Measurements from ENCODE around the gene NAGLU.

NAGLU gene

GRCh38 chr17:42498828-42499227 is 37.2 kb upstream of the NAGLU start:
- Histone ChIP-seq H3K27ac (ENCODE audit: low read length) (no peak overlapping the region), H3K27me3 (ENCODE audit: low read depth, low read length) (no peaks in the 10 kb centered on the region), H3K4me1 (ENCODE audit: low read length) (no peaks in the 10 kb centered on the region), H3K4me3 (ENCODE audit: low read length) (no peak overlapping the region), H3K79me2 (ENCODE audit: low read length) (no peaks in the 10 kb centered on the region), H3K9ac (ENCODE audit: low read length) (no peak overlapping the region), H3K4me2 (ENCODE audit: low read length) (no peak overlapping the region), H3K36me3 (replicated peaks; ENCODE audit: low read depth, low read length) (peaks cover 40% of the 10 kb centered on the region), H4K20me1 (ENCODE audit: insufficient read depth, low read length) (no peaks in the 10 kb centered on the region), H2AFZ (ENCODE audit: low read depth, low read length) (no peak overlapping the region), H3K9me3 (ENCODE audit: insufficient read depth, low read length) (no peaks in the 10 kb centered on the region)
- no peak for TF ChIP-seq CTCF (IDR thresholded peaks at IDR 0.05; ENCODE audit: low read depth, low read length)
- no peak for TF ChIP-seq EZH2phosphoT487 (IDR thresholded peaks at IDR 0.05; ENCODE audit: low read depth)

GRCh38 chr17:42502091-42502490 is 34.0 kb upstream of the NAGLU start:
- Histone ChIP-seq H3K9ac (ENCODE audit: low read length) (no peak overlapping the region), H3K27ac (ENCODE audit: low read length) (no peak overlapping the region), H3K4me1 (ENCODE audit: low read length) (no peaks in the 10 kb centered on the region), H3K4me3 (ENCODE audit: low read length) (no peak overlapping the region), H3K4me2 (ENCODE audit: low read length) (no peak overlapping the region), H3K27me3 (ENCODE audit: low read depth, low read length) (no peaks in the 10 kb centered on the region), H3K36me3 (replicated peaks; ENCODE audit: low read depth, low read length) (peaks cover 30% of the 10 kb centered on the region), H3K79me2 (ENCODE audit: low read length) (no peaks in the 10 kb centered on the region), H4K20me1 (ENCODE audit: insufficient read depth, low read length) (no peaks in the 10 kb centered on the region), H3K9me3 (ENCODE audit: insufficient read depth, low read length) (no peaks in the 10 kb centered on the region), H2AFZ (ENCODE audit: low read depth, low read length) (no peak overlapping the region)
- TF ChIP-seq CTCF (IDR thresholded peaks at IDR 0.05; ENCODE audit: low read depth, low read length) (no peak), EZH2phosphoT487 (IDR thresholded peaks at IDR 0.05; ENCODE audit: low read depth) (no peak)

- no peak overlapping the region for H3K9ac ChIP-seq (ENCODE audit: low read length)
- H3K27me3 ChIP-seq (ENCODE audit: low read depth, low read length): no peaks in the 10 kb centered on the region
- H4K20me1 ChIP-seq (ENCODE audit: insufficient read depth, low read length): no peaks in the 10 kb centered on the region
- no peaks in the 10 kb centered on the region for H3K79me2 ChIP-seq (ENCODE audit: low read length)
- no peaks in the 10 kb centered on the region for H3K9me3 ChIP-seq (ENCODE audit: insufficient read depth, low read length)
- TF ChIP-seq CTCF (IDR thresholded peaks at IDR 0.05; ENCODE audit: low read depth, low read length) (no peak), EZH2phosphoT487 (IDR thresholded peaks at IDR 0.05; ENCODE audit: low read depth) (no peak)
- no peak overlapping the region for H2AFZ ChIP-seq (ENCODE audit: low read depth, low read length)
- no peaks in the 10 kb centered on the region for H3K4me1 ChIP-seq (ENCODE audit: low read length)
- peaks cover 33% of the 10 kb centered on the region for H3K36me3 ChIP-seq (replicated peaks; ENCODE audit: low read depth, low read length)
- no peak overlapping the region for H3K27ac ChIP-seq (ENCODE audit: low read length)
- no peak overlapping the region for H3K4me2 ChIP-seq (ENCODE audit: low read length)
- H3K4me3 ChIP-seq (ENCODE audit: low read length): no peak overlapping the region
These were observed 33.1 kb upstream of the NAGLU start for GRCh38 chr17:42502926-42503325.

GRCh38 chr17:42507671-42508070 is 28.4 kb upstream of the NAGLU start:
- Histone ChIP-seq H3K36me3 (replicated peaks; ENCODE audit: low read depth, low read length) (peaks cover 38% of the 10 kb centered on the region), H3K27me3 (ENCODE audit: low read depth, low read length) (no peaks in the 10 kb centered on the region), H3K4me1 (ENCODE audit: low read length) (peaks cover 7% of the 10 kb centered on the region)

More at GRCh38 chr17:42507671-42508070, 28.4 kb upstream of the NAGLU start:
- no peaks in the 10 kb centered on the region for H4K20me1 ChIP-seq (ENCODE audit: insufficient read depth, low read length)
- H3K9ac ChIP-seq (ENCODE audit: low read length): no peak overlapping the region
- H3K4me2 ChIP-seq (ENCODE audit: low read length): no peak overlapping the region
- H3K9me3 ChIP-seq (ENCODE audit: insufficient read depth, low read length): no peaks in the 10 kb centered on the region
- H3K4me3 ChIP-seq (ENCODE audit: low read length): no peak overlapping the region
- H3K79me2 ChIP-seq (ENCODE audit: low read length): no peaks in the 10 kb centered on the region
- H3K27ac ChIP-seq (ENCODE audit: low read length): no peak overlapping the region
- TF ChIP-seq EZH2phosphoT487 (IDR thresholded peaks at IDR 0.05; ENCODE audit: low read depth): no peak
- no peak for TF ChIP-seq CTCF (IDR thresholded peaks at IDR 0.05; ENCODE audit: low read depth, low read length)
- no peak overlapping the region for H2AFZ ChIP-seq (ENCODE audit: low read depth, low read length)

All from OCI-LY3 (cell line).